NCI-H1694 treated with DMSO at 0.1 percent for 48 hours (cell line): ENCODE data around the gene JUND.

Experiments used
- DNase-seq: peaks from one replicate; lab custom pipeline; 2025; lab: John Stamatoyannopoulos, UW

JUND gene

GRCh38 chr19:18233224-18233825 is 48.1 kb downstream of the JUND start:
- no peak for DNase-seq

- no peak for DNase-seq
Observed at GRCh38 chr19:18232540-18233223, 48.7 kb downstream of the JUND start.

- no peak for DNase-seq
Observed at GRCh38 chr19:18231775-18232174, 49.6 kb downstream of the JUND start.

GRCh38 chr19:18230941-18231734 is 50.3 kb downstream of the JUND start:
- DNase-seq = no peak

GRCh38 chr19:18229915-18230314 is 51.5 kb downstream of the JUND start:
- DNase-seq = no peak
